ENCODE measurements around the gene DMRTA1. TPM values are rescaled to one million over a fixed set of nuclear protein-coding genes. Genes with fewer than 3 reads are reported as not detected.

DMRTA1 gene, protein sequence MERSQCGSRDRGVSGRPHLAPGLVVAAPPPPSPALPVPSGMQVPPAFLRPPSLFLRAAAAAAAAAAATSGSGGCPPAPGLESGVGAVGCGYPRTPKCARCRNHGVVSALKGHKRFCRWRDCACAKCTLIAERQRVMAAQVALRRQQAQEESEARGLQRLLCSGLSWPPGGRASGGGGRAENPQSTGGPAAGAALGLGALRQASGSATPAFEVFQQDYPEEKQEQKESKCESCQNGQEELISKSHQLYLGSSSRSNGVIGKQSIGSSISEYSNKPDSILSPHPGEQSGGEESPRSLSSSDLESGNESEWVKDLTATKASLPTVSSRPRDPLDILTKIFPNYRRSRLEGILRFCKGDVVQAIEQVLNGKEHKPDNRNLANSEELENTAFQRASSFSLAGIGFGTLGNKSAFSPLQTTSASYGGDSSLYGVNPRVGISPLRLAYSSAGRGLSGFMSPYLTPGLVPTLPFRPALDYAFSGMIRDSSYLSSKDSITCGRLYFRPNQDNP
- total RNA-seq = 0.15 and 0.17 TPM in 2 replicates

DNA sequence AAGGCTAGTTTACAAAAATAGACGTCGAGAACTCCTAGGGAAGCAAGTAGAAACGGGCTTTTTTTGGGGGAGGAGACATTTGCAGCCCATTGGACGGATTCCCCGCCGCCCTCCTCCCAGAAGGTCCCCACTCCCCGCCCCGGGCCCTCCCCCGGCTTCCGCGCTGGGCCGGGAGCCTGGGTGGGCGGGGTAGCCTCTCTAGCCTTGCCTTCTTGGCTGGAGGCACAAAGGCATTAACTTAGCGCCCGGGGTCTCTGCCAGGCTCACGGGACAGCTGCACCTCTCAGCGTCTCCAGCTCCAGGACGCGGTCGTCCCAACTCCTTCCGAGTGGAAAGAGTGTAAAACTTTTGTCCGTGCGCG lies at the start of gene DMRTA1:
DMRTA1 (plus strand) TSS at position 236 of the 361 bp plus-strand sequence. CDS start 242 bp downstream, outside the sequence.

Data from bronchus fibroblast of lung (primary cell).